ENCODE data around the gene NTN1.

The NTN1 gene

DNA sequence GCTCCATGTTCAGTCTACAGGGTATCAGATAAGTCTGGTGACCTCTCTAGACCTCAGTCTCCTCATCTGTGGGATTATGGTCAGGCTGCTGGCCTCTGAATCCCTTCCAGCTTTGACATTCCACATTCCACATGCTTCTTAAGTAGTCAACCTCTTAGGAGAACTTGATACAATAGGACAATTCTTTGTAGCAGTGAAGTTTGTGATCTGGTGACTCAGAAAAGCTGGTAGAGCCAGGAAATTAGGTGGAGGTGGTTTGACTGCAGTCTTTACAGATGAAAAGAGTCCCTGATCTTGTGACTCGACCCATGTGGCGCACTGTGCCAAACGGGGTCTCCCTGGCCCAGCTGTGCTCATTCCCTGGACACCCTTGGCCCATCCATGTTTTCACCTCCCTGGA is 147.8 kb downstream of the NTN1 start:
- Histone ChIP-seq H3K27ac (no peak overlapping the region), H3K9me3 (ENCODE audit: low read depth, low read length) (no peaks in the 10 kb centered on the region), H3K9ac (ENCODE audit: insufficient read length) (no peak overlapping the region), H3K36me3 (ENCODE audit: insufficient read depth, low read length) (no peaks in the 10 kb centered on the region), H3K4me3 (no peak overlapping the region)
- no peak for DNase-seq (ENCODE audit: low read depth, low spot score)
- TF ChIP-seq EZH2 (IDR thresholded peaks at IDR 0.05) (no peak), POLR2AphosphoS5 (IDR thresholded peaks at IDR 0.05; ENCODE audit: borderline replicate concordance, low read depth, low read length) (no peak), FOXP2 (optimal IDR thresholded peaks at IDR 0.05; ENCODE audit: control extremely low read depth, extremely low read length, insufficient read depth) (no peak)

- H3K9ac ChIP-seq (ENCODE audit: insufficient read length) = no peak overlapping the region
- TF ChIP-seq POLR2AphosphoS5 (IDR thresholded peaks at IDR 0.05; ENCODE audit: borderline replicate concordance, low read depth, low read length) = no peak
- no peak for TF ChIP-seq FOXP2 (optimal IDR thresholded peaks at IDR 0.05; ENCODE audit: control extremely low read depth, extremely low read length, insufficient read depth)
- TF ChIP-seq EZH2 (IDR thresholded peaks at IDR 0.05) = no peak
- no peaks in the 10 kb centered on the region for H3K9me3 ChIP-seq (ENCODE audit: low read depth, low read length)
- no peak overlapping the region for H3K27ac ChIP-seq
- H3K4me3 ChIP-seq = no peak overlapping the region
- no peaks in the 10 kb centered on the region for H3K36me3 ChIP-seq (ENCODE audit: insufficient read depth, low read length)
- no peak for DNase-seq (ENCODE audit: low read depth, low spot score)
Observed at GRCh38 chr17:9170336-9170735, 149.0 kb downstream of the NTN1 start.

DNA sequence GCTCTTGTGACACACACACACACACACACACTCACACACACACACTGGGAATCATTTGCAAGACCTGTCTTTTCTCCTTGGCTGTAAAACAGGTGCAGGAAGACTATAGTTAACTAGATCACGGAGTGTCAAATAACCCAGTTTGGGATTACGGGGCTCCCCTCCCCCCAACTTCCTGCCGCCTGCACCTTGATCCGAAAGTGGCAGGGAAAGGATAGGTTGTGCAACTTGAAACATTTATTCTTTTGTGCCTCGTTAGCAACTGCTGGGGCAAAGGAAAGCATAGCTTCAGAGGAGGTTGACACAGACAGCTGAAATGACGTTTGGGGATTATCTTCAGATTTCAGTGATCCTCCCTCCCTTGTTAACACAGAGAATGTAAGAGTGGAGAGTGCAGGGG is 149.5 kb downstream of the NTN1 start:
- H3K9me3 ChIP-seq (ENCODE audit: low read depth, low read length) = no peaks in the 10 kb centered on the region
- no peak overlapping the region for H3K9ac ChIP-seq (ENCODE audit: insufficient read length)
- no peaks in the 10 kb centered on the region for H3K36me3 ChIP-seq (ENCODE audit: insufficient read depth, low read length)
- no peak overlapping the region for H3K4me3 ChIP-seq
- TF ChIP-seq EZH2 (IDR thresholded peaks at IDR 0.05) (no peak), POLR2AphosphoS5 (IDR thresholded peaks at IDR 0.05; ENCODE audit: borderline replicate concordance, low read depth, low read length) (no peak), FOXP2 (optimal IDR thresholded peaks at IDR 0.05; ENCODE audit: control extremely low read depth, extremely low read length, insufficient read depth) (no peak)
- no peak for DNase-seq (ENCODE audit: low read depth, low spot score)
- H3K27ac ChIP-seq = no peak overlapping the region

- DNase-seq (ENCODE audit: low read depth, low spot score) = no peak
- H3K27ac ChIP-seq = no peak overlapping the region
- H3K4me3 ChIP-seq = no peak overlapping the region
- H3K36me3 ChIP-seq (ENCODE audit: insufficient read depth, low read length) = no peaks in the 10 kb centered on the region
- no peaks in the 10 kb centered on the region for H3K9me3 ChIP-seq (ENCODE audit: low read depth, low read length)
- TF ChIP-seq FOXP2 (optimal IDR thresholded peaks at IDR 0.05; ENCODE audit: control extremely low read depth, extremely low read length, insufficient read depth) (no peak), POLR2AphosphoS5 (IDR thresholded peaks at IDR 0.05; ENCODE audit: borderline replicate concordance, low read depth, low read length) (no peak), EZH2 (IDR thresholded peaks at IDR 0.05) (no peak)
- H3K9ac ChIP-seq (ENCODE audit: insufficient read length) = no peak overlapping the region
Observed at GRCh38 chr17:9173386-9173983, 152.2 kb downstream of the NTN1 start.

GRCh38 chr17:9174312-9174711 is 153.0 kb downstream of the NTN1 start:
- TF ChIP-seq FOXP2 (optimal IDR thresholded peaks at IDR 0.05; ENCODE audit: control extremely low read depth, extremely low read length, insufficient read depth) (no peak), EZH2 (IDR thresholded peaks at IDR 0.05) (no peak), POLR2AphosphoS5 (IDR thresholded peaks at IDR 0.05; ENCODE audit: borderline replicate concordance, low read depth, low read length) (no peak)
- H3K9me3 ChIP-seq (ENCODE audit: low read depth, low read length) = no peaks in the 10 kb centered on the region
- H3K36me3 ChIP-seq (ENCODE audit: insufficient read depth, low read length) = no peaks in the 10 kb centered on the region
- no peak overlapping the region for H3K4me3 ChIP-seq
- no peak overlapping the region for H3K27ac ChIP-seq
- H3K9ac ChIP-seq (ENCODE audit: insufficient read length) = no peak overlapping the region
- DNase-seq (ENCODE audit: low read depth, low spot score) = no peak

DNA sequence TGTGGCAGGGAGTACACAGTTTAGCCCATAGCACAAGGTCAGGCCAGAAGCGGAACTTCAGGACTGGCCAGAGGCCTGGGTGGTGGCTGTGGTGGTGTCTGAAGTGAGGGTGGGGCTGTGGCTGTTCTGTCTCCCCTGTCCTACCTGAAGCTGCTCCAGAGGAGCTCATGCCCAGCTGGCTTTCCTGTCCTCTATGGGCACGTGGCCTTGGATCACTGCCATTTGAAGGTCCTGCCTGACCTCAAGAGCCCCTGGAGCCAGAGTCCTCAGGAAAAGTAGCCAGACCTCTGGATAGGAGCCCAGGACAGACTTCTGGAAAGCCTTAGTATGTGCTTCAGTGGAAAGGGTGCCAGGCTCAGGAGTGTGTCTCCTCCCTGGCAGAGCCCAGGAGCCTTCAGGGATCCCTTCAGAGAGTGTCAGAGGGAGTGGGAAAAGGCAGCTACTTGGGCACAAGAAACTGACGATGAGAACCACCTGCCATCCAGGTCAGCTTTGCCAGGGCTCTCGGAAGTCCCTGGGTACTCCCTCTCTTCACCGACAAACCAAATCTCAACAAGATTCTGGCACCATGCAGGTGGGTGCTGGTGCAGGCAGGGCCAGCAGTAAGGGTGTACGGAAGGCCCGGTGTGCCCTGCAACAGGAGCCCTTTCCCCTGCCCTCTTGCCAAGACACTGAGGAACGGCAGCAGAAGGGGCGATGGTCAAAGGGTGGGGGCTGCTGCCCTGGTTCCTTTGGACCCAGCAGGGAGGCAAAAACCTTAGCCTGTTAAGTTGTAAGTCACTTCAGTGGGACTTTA is 153.7 kb downstream of the NTN1 start:
- no peaks in the 10 kb centered on the region for H3K9me3 ChIP-seq (ENCODE audit: low read depth, low read length)
- no peaks in the 10 kb centered on the region for H3K36me3 ChIP-seq (ENCODE audit: insufficient read depth, low read length)
- TF ChIP-seq FOXP2 (optimal IDR thresholded peaks at IDR 0.05; ENCODE audit: control extremely low read depth, extremely low read length, insufficient read depth) (no peak), POLR2AphosphoS5 (IDR thresholded peaks at IDR 0.05; ENCODE audit: borderline replicate concordance, low read depth, low read length) (no peak), EZH2 (IDR thresholded peaks at IDR 0.05) (no peak)
- no peak for DNase-seq (ENCODE audit: low read depth, low spot score)
- H3K9ac ChIP-seq (ENCODE audit: insufficient read length) = no peak overlapping the region
- H3K4me3 ChIP-seq = no peak overlapping the region
- H3K27ac ChIP-seq = no peak overlapping the region

- no peak overlapping the region for H3K9ac ChIP-seq (ENCODE audit: insufficient read length)
- TF ChIP-seq FOXP2 (optimal IDR thresholded peaks at IDR 0.05; ENCODE audit: control extremely low read depth, extremely low read length, insufficient read depth) = no peak
- no peak for TF ChIP-seq POLR2AphosphoS5 (IDR thresholded peaks at IDR 0.05; ENCODE audit: borderline replicate concordance, low read depth, low read length)
- no peak for TF ChIP-seq EZH2 (IDR thresholded peaks at IDR 0.05)
- H3K4me3 ChIP-seq = no peak overlapping the region
- H3K36me3 ChIP-seq (ENCODE audit: insufficient read depth, low read length) = no peaks in the 10 kb centered on the region
- no peak overlapping the region for H3K27ac ChIP-seq
- no peaks in the 10 kb centered on the region for H3K9me3 ChIP-seq (ENCODE audit: low read depth, low read length)
- DNase-seq (ENCODE audit: low read depth, low spot score) = no peak
Observed at GRCh38 chr17:9175700-9176467, 154.6 kb downstream of the NTN1 start.

- no peak for DNase-seq (ENCODE audit: low read depth, low spot score)
- H3K27ac ChIP-seq = no peak overlapping the region
- H3K4me3 ChIP-seq = no peak overlapping the region
- H3K36me3 ChIP-seq (ENCODE audit: insufficient read depth, low read length) = no peaks in the 10 kb centered on the region
- H3K9me3 ChIP-seq (ENCODE audit: low read depth, low read length) = no peaks in the 10 kb centered on the region
- H3K9ac ChIP-seq (ENCODE audit: insufficient read length) = no peak overlapping the region
- TF ChIP-seq FOXP2 (optimal IDR thresholded peaks at IDR 0.05; ENCODE audit: control extremely low read depth, extremely low read length, insufficient read depth) = no peak
- TF ChIP-seq EZH2 (IDR thresholded peaks at IDR 0.05) = no peak
Observed at GRCh38 chr17:9177212-9177611, 155.9 kb downstream of the NTN1 start.
